Prostate gland (tissue), 2 donors: ENCODE data around the gene DIAPH2.

ENCODE experiments used
- CTCF ChIP-seq, 4 experiments: fragments of 200-600 bp in 2 of 4; fragments of 450-650 bp in 2 of 4; sonication (generic) in 2 of 4; IDR thresholded peaks; 1 replicate in 3 of 4; 2 replicates in 1 of 4; pipeline ENCODE4 v1.5.1; 2016 to 2019; ENCODE audit warnings: antibody characterized with exemption in 4 of 4, mild to moderate bottlenecking in 2 of 4, moderate library complexity in 2 of 4
- POLR2AphosphoS5 ChIP-seq: sonication (generic); formaldehyde crosslinking; IDR thresholded peaks from one replicate; pipeline ENCODE4 v1.6.1; 2017; ENCODE audit warnings: antibody characterized with exemption

DNA sequence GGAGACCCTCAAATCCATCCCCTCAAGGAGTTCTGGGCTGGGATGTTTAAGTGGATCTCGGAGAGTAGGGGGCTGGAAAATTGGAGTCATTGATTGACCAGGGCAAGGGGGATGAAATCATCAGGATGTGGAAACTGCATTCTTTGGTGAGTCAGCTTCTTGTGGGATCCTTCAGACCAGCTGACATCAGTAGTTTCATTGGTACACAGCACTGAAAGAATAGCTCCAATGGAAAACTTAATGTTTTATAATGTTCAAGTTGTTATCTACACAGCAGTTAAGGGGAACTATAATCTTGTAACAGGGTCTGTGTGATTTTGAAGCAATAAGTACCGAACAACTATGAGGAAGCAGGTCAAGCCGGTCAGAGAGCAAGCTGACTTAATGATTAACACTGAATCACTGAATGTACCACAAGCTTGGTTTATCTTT lies 705.1 kb downstream of the DIAPH2 start:
- TF ChIP-seq CTCF (IDR thresholded peaks at IDR 0.05) (no peak), POLR2AphosphoS5 (no peak)
